ENCODE measurements around the gene CFAP100. TPM values are rescaled to one million over a fixed set of nuclear protein-coding genes. Genes with fewer than 3 reads are reported as not detected.

The CFAP100 gene
- total and polyA plus RNA-seq, 9 of the 15 experiments (the other 6 are each of a cell fraction or from before 2014, with no cell fraction given) = not detected

DNA sequence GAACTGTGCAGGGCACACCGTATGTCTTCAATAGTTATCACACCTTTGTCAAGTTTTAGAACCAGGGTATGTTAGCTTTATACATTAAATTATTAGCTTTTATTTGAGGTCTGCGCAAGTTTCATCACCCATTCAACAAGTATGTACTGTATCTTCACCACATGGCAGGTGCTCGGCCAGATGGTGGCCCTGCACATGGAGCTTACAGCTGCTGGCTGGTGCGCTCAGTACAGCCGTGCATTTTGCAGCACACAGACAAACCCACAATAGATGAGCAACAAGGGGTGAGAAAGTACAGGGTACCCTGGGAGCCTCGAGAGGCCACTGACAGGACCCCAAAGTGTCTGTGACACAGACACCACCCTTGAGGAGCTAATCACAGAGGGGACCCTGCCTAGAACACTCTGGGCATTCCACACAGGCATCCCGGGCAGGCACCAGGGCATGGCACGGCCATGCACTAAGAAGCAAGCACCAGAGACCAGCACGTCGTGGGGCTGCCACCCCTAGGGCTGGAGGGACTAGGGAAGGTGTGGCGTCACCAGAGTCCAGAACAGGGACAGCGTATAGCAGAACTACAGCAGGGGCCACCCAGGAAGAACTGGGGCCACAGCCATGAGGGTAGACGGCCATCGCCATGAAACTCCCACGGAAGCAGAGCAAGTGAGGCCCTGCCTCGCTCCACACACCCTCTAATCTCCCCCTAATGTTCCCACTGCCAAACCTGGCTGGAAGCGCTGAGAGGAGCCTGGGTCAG lies 53.6 kb downstream of the CFAP100 start:
- WGBS (ENCODE audit: insufficient coverage, low coverage, missing lambda C conversion rate) = 90% methylated on average over 13 of the region's 17 CpGs
- intact Hi-C loops (cut with micrococcal nuclease) (no loop called here), in situ Hi-C loops (cut with MboI) (no loop called here)
- Histone ChIP-seq H3K27ac (ENCODE audit: extremely low read depth, low read depth, low read length) (no peak overlapping the region), H3K9ac (ENCODE audit: insufficient read depth in 1 of 2, low read depth in 2 of 2, low read length in 2 of 2) (no peak overlapping the region), H3K4me1 (replicated peaks in 1 of 2; ENCODE audit: control insufficient read depth in 2 of 2, insufficient read depth in 2 of 2, low read length in 2 of 2) (no peaks in the 10 kb centered on the region), H3K4me3 (no peak overlapping the region), H3K79me2 (ENCODE audit: control insufficient read depth, insufficient read depth, low read length) (no peaks in the 10 kb centered on the region), H3K9me1 (ENCODE audit: control insufficient read depth, insufficient read depth, low read length) (no peaks in the 10 kb centered on the region), H2AFZ (ENCODE audit: low read depth, low read length) (no peak overlapping the region), H4K20me1 (replicated peaks; ENCODE audit: control insufficient read depth, insufficient read depth, low read length) (no peaks in the 10 kb centered on the region), H3K9me3 (replicated peaks; ENCODE audit: control insufficient read depth, insufficient read depth, low read depth, low read length) (no peaks in the 10 kb centered on the region), H3K36me3 (ENCODE audit: control insufficient read depth, insufficient read depth, low read length) (peaks cover 30% of the 10 kb centered on the region; the same call in 2 of the 3 replicates), H3K4me2 (ENCODE audit: insufficient read depth, low read length) (no peak overlapping the region), H3K27me3 (ENCODE audit: control insufficient read depth in 2 of 2, insufficient read depth in 2 of 2, low read length in 2 of 2) (no peaks in the 10 kb centered on the region; a peak in 1 of 5 replicates)
- ATAC-seq (no peak), FAIRE-seq (no peak), DNase-seq (ENCODE audit: extremely low read depth in 1 of 4, low spot score in 3 of 4) (no peak)
- POLR2A ChIA-PET = interaction anchor here (0.6 kb wide), 1 partner anchor 470 kb away, joined by 3 read pairs; no protein-coding TSS in a partner anchor
- no TSS peak for BruUV-seq (replicated peaks)
- CTCF ChIA-PET (ENCODE audit: low intra/inter-chr PET ratio) = no interaction called here
- TF ChIP-seq PPARD (CRISPR knock-in tag; IDR thresholded peaks at IDR 0.05) (no peak), JUND (IDR thresholded peaks at IDR 0.05; ENCODE audit: borderline replicate concordance, low read depth, low read length) (no peak), JUND (tag; IDR thresholded peaks at IDR 0.05; ENCODE audit: borderline replicate concordance, low read depth, low read length) (no peak), ZNF586 (CRISPR knock-in tag; conservative IDR thresholded peaks at IDR 0.05) (no peak), MAFG (tag; conservative IDR thresholded peaks at IDR 0.05) (no peak), ZKSCAN8 (CRISPR knock-in tag; IDR thresholded peaks at IDR 0.05) (no peak), BDP1 (IDR thresholded peaks at IDR 0.05; ENCODE audit: insufficient read depth, insufficient read length) (no peak), ZFX (CRISPR knock-in tag; IDR thresholded peaks at IDR 0.05) (no peak), CHD4 (IDR thresholded peaks at IDR 0.05; ENCODE audit: insufficient read depth, insufficient replicate concordance, low read depth, low read length, poor library complexity, severe bottlenecking) (no peak), HMG20A (CRISPR knock-in tag; conservative IDR thresholded peaks at IDR 0.05) (no peak), XRCC5 (IDR thresholded peaks at IDR 0.05; ENCODE audit: low read depth, low read length) (no peak), NCOA6 (IDR thresholded peaks at IDR 0.05) (no peak), ZNF444 (CRISPR knock-in tag; IDR thresholded peaks at IDR 0.05) (no peak), ZNF445 (CRISPR knock-in tag; IDR thresholded peaks at IDR 0.05; ENCODE audit: low read depth) (no peak), RUNX1 (IDR thresholded peaks at IDR 0.05; ENCODE audit: low read depth) (no peak)
- TF ChIP-seq, protein P1, sequence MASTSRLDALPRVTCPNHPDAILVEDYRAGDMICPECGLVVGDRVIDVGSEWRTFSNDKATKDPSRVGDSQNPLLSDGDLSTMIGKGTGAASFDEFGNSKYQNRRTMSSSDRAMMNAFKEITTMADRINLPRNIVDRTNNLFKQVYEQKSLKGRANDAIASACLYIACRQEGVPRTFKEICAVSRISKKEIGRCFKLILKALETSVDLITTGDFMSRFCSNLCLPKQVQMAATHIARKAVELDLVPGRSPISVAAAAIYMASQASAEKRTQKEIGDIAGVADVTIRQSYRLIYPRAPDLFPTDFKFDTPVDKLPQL (IDR thresholded peaks at IDR 0.05; ENCODE audit: extremely low read depth, insufficient read length) = no peak
- TF ChIP-seq, protein P2, sequence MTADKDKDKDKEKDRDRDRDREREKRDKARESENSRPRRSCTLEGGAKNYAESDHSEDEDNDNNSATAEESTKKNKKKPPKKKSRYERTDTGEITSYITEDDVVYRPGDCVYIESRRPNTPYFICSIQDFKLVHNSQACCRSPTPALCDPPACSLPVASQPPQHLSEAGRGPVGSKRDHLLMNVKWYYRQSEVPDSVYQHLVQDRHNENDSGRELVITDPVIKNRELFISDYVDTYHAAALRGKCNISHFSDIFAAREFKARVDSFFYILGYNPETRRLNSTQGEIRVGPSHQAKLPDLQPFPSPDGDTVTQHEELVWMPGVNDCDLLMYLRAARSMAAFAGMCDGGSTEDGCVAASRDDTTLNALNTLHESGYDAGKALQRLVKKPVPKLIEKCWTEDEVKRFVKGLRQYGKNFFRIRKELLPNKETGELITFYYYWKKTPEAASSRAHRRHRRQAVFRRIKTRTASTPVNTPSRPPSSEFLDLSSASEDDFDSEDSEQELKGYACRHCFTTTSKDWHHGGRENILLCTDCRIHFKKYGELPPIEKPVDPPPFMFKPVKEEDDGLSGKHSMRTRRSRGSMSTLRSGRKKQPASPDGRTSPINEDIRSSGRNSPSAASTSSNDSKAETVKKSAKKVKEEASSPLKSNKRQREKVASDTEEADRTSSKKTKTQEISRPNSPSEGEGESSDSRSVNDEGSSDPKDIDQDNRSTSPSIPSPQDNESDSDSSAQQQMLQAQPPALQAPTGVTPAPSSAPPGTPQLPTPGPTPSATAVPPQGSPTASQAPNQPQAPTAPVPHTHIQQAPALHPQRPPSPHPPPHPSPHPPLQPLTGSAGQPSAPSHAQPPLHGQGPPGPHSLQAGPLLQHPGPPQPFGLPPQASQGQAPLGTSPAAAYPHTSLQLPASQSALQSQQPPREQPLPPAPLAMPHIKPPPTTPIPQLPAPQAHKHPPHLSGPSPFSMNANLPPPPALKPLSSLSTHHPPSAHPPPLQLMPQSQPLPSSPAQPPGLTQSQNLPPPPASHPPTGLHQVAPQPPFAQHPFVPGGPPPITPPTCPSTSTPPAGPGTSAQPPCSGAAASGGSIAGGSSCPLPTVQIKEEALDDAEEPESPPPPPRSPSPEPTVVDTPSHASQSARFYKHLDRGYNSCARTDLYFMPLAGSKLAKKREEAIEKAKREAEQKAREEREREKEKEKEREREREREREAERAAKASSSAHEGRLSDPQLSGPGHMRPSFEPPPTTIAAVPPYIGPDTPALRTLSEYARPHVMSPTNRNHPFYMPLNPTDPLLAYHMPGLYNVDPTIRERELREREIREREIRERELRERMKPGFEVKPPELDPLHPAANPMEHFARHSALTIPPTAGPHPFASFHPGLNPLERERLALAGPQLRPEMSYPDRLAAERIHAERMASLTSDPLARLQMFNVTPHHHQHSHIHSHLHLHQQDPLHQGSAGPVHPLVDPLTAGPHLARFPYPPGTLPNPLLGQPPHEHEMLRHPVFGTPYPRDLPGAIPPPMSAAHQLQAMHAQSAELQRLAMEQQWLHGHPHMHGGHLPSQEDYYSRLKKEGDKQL (CRISPR knock-in tag; IDR thresholded peaks at IDR 0.05; ENCODE audit: borderline replicate concordance) = no peak

Measured in K562 (cell line).